Epithelial cell of esophagus (primary cell): ENCODE measurements around the gene RCAN2.
A peak's percentile ranks its signal among the peaks of the same experiment; 100 is the strongest.

Source experiments
- DNase-seq: peaks from one replicate; pipeline ENCODE4 v3.0.0; 2010; ENCODE audit warnings: low read depth
- H3K4me3 ChIP-seq: 2 replicates; pipeline ENCODE4 v1.5.1; 2011; ENCODE audit warnings: mild to moderate bottlenecking, low read length, control low read depth
- CTCF ChIP-seq: IDR thresholded peaks from 2 replicates; pipeline ENCODE4 v1.5.1; 2011; ENCODE audit warnings: low read depth, mild to moderate bottlenecking, low read length, control low read depth, inconsistent platforms; ENCODE audit not compliant: insufficient read depth; ENCODE audit errors: missing control alignments

RCAN2 gene

GRCh38 chr6:46472243-46472642 is 19.0 kb downstream of the RCAN2 start:
- no peak overlapping the region for H3K4me3 ChIP-seq
- no peak for DNase-seq
- TF ChIP-seq CTCF = no peak

GRCh38 chr6:46469021-46469420 is 22.2 kb downstream of the RCAN2 start:
- no peak for TF ChIP-seq CTCF
- H3K4me3 ChIP-seq = no peak overlapping the region

GRCh38 chr6:46468403-46469010 is 22.7 kb downstream of the RCAN2 start:
- no peak overlapping the region for H3K4me3 ChIP-seq
- no peak for TF ChIP-seq CTCF
- DNase-seq = no peak

More at GRCh38 chr6:46469021-46469420, 22.2 kb downstream of the RCAN2 start:
- no peak for DNase-seq

GRCh38 chr6:46466570-46466969 is 24.7 kb downstream of the RCAN2 start:
- no peak for TF ChIP-seq CTCF
- H3K4me3 ChIP-seq = no peak overlapping the region
- no peak for DNase-seq

- DNase-seq = peak; percentile 18
- no peak overlapping the region for H3K4me3 ChIP-seq
- TF ChIP-seq CTCF = no peak
Measured at GRCh38 chr6:46465294-46466165, 25.7 kb downstream of the RCAN2 start.

GRCh38 chr6:46456297-46456696 is 35.0 kb downstream of the RCAN2 start:
- no peak for TF ChIP-seq CTCF
- DNase-seq = no peak
- no peak overlapping the region for H3K4me3 ChIP-seq
